NCI-H2107 treated with DMSO at 0.1 percent for 48 hours (cell line): ENCODE data around the gene ASB1.

Source experiments
- DNase-seq: peaks from one replicate; lab custom pipeline; 2025; ENCODE audit not compliant: unreplicated experiment; lab: John Stamatoyannopoulos, UW

ASB1 gene

DNA sequence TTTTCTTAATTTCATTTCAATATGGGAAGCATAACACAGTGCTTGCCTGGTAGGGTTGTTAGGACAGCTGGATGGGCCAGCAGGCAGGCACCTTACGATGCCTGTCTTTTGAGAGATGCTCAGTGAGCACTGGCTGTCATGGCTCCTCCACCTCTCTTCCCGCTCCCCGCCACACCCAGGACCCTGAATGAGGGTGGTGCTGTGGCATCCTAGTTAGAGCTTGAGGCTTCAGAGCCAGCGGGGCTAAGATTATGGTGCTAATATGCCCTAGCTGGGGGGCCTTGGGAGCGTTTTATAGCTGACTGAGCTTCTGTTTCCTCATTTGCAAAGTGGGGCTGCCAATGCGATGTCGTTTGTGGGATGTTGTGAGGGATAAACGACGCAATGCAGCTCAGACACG, 37.7 kb downstream of the ASB1 start:
- DNase-seq, result no peak

DNA sequence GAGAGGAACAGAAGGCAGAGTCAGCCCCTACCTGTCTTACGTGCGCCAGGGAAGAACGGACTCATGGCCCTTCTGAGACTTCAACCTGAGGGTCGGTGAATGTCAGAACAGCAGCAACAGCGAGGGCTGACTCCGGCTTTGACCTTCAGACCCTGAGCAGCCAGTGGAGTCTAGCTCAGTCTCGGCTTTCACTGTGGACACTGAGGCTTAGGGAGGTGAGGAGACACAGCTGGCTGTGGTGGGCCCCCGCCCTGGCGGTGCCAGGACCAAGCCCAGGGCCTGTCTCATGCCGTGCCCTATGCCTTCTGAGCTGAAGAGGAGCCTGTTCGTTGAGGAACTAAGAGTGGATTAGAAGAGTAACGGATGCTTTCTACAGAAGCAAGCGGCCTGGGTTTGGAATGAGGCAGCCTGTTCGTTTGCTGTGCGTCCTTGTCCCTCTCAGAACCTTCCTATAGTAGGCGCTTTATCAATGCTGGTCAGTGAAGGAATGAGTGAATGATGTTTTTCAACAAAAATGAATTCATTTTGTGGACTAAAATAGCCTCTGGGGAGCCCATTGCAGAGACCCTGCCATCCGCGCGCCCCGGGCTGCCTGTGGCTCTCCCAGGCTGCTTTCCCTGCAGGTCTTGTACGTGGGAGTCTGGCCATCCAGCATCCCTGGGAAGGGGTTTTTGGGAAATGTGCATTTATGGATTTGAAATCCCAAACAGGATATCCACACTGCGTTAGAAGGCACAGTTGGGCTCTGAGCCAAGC, 38.9 kb downstream of the ASB1 start:
- no peak for DNase-seq

DNA sequence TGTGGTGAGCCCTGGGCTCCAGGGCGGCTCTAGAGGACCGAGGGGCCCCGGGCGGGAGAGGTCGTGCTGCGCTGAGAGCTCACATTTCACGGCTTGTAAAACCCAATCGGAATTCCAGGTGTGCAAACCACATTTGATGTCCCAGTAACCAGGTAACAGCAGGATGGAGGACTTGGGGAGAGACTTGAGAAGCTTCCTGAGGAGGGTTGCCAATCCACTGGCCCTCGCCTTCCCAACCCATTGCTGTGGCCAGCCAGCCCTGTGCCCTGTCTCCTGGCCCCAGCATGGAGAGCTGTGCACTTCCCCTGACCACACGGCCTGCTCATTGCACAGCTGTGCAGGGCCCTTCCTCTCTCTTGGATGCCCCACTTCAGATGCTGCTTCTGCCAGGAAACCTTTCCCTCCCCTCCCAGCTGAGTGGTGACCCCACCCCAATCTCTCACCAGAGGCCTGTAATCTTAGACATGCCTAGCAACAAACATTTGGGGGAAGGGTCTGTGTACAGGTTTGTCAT, 39.6 kb downstream of the ASB1 start:
- DNase-seq, result peak; percentile 89

DNA sequence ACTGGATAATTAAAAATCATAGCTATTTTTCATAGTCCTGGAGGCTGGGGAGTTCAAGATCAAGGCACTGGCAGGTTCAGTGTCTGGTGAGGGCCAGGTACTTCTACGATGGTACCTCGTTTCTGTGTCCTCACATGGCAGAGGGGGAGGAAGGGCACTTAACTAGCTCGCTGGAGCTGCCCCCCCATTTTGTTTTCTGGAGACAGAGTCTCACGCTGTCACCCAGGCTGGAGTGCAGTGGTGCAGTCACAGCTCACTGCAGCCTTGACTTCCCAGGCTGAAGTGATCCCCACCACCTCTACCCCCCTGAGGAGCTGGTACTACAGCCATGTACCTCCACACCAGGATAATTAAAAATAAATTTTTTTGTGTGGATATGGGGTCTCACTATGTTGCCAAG, 40.3 kb downstream of the ASB1 start:
- DNase-seq, result no peak

DNA sequence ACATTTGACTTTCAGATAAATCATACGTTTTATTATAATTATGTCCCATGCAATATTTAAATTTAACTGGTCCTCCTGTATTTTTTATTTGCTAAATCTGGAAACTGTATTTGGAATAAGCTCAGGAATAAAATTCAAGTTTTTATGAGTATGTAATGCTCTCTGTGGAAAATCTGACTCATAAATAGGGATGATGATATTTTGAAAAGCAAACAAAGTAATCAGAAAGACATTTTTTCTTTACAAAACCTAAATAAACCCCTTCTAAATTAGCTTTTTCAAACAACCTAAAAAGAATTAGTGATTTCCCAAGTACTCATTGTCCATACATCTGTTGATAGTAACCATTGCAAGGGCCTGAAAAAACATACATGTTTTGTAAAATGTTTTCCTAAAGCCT, 41.1 kb downstream of the ASB1 start:
- DNase-seq, result no peak

DNA sequence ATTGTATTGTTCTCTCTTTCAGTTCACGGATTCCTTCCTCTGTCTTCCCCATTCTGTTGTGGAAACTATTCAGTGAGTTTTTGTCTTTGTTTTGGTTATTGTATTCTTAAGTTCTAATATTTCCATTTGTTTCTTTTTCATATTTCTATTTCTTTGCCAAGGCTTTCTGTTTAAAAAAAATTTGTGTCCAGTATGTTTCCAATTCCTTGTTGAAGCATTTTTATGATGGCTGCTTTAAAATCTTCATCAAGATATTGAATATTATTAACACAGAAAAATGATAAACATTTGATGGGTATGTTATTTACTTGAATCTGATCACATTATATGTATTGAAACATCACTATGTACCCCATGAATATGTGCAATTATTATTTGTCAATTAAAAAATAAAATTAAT, 42.4 kb downstream of the ASB1 start:
- DNase-seq, result no peak

DNA sequence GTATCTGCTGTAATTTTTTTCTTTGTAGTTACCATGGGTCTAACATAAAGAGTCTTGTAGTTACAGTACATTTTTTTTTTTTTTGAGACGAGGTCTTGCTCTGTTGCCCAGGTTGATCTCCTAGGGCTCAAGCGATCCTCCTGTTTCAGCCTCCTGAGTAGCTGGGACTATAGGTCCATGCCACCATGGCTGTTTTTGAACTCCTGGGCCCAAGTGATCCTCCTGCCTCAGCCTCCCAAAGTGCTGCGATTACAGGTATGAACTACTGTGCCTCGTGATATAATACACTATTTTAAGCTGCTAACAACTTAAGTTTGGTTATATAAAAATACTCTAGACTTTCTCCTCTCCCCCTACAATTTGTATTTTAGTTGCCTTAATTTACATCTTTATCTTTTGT, 46.3 kb downstream of the ASB1 start:
- DNase-seq, result no peak

DNA sequence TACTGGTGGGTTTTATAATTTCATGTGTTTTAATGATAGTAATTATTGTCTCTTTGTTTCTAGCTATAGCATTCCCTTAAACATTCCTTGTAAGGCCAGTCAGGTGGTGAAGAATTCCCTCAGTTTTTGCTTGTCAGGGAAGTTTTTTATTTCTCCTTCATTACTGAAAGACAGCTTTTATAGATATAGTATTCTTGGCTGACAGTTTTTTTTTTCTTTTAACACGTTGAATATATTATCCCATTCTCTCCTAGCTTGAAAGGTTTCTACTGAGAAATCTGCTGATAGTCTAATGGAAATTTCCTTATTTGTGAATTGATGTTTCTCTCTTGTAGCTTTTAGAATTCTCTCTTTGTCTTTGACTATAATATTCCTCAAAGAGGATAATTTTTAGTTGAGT, 46.8 kb downstream of the ASB1 start:
- DNase-seq, result no peak

DNA sequence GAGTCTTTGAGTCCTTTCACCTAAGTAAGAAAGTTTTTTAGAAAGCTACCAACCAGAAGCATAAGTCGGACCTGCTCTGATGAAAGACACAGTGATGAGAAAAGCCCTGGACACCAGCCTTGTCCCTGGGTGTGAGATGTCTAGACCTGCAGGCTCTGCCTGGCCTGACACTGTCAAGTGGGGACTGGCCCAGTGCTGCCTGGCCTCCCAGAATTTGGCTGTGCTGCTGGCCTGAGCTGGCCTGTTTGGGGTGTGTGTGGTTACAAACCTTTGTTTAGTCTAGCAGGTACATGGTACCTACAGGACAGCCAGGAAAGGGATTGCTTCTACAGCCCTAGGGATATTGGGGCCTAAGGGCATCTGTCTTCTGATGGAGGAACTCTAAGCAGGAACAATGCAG, 48.3 kb downstream of the ASB1 start:
- no peak for DNase-seq

DNA sequence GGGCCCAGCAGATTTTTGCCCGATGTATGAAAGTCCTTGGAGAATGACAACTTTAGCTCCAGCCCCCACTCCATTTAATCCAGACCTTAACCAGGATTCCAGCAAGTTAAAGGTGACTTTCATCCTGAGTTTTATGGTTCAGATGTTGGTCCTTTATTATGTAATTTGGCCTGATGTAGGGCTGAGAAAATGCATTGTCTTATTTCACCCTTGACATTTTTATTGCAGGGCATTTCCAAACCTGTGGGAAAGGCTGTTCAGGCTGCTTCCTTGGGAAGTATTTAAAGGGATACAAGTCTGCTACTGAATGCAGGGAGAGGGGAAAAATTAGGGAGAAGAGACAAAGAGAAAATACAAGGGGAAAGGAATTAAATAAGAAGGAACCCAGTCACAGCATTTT, 48.8 kb downstream of the ASB1 start:
- DNase-seq, result no peak

DNA sequence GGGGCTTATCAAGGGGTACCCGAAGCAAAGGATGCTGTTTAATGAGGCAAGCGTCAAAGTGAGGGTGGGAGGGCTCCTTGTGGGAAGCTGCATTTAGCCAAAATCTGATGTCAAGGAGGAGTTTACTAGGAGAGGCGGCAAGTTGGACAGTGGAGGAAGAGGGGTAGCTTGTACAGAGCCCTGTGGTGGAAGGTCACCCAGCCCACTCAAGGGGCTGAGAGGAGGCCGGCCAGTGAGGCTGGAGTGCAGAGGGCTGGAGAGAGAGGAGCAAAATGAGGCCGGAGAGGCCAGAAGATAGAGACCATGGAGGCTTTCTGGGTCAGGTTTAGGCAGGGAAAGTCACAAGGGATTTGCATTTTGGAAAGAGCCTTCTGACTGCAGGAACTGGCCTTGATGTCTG, 49.5 kb downstream of the ASB1 start:
- DNase-seq, result no peak

DNA sequence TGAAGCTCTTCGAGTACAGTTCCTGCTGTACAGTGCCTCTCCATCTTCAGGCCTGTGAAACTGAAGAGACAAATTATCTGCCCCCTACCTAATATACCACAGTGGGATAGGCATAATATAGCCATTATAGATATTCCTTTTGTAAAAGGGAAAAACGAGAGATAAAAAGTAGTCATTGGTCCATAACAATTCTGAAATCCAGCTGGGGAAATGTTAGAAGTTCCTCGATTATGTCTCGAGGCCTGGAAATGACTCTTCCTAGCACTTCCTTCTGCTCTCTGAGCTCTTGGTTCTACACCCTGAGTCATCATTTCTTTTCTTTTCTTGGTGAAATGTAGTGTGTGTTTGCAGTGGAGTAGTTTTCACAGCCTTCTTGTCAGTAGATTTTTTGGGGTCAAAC, 51.5 kb downstream of the ASB1 start:
- DNase-seq, result no peak

DNA sequence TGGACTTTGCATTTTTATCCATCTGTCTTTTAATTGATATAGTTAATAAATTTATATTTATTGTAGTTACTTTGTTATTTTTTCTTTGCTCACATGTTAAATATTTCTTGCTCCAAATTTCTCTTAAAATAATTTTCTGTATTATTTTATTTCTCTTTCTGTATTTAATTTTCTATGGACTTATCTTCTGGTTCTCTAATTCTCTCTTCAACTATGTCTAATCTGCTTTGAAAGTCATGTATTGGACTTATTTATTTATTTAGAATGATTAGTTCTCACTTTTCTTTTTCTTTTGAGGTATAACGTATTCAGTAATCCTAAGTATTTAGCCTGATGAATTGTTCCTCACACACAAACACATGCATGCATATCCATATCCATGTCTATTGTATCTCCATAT, 53.1 kb downstream of the ASB1 start:
- DNase-seq, result no peak

DNA sequence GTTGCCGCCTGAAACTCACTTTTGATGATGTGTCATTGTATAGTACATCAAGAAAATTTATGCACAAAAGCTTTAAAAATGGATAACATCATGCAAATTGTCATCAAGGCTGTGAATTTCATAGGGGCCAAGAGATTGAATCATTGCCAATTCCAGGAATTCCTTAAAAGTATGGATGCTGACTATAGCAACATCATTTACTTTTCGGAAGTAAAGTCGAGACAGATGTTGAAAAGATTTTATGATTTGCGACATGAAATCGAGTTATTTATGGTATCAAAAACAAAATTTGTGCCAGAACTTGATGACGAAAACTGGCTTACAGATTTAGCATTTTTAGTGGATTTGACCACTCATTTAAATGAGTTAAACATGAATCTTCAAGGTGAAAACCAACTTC, 56.3 kb downstream of the ASB1 start:
- no peak for DNase-seq

DNA sequence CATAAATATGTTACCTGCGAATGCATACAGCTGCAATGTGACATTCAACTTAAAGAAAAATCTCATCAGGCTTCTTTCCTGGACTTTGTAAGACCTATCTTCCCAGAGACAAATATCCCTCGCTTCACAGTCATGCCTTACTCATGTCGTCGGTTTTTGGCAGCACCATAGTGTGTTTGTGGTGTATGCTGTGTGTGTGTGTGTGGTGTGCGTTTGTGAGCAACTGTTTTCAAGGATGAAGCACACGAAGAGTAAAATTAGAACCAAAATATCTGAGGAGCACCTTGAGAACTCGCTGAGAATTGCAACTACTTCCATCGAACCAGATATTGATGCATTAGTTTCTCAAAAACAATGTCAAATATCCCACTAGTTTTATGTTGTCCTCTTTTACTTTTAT, 56.9 kb downstream of the ASB1 start:
- DNase-seq, result no peak

DNA sequence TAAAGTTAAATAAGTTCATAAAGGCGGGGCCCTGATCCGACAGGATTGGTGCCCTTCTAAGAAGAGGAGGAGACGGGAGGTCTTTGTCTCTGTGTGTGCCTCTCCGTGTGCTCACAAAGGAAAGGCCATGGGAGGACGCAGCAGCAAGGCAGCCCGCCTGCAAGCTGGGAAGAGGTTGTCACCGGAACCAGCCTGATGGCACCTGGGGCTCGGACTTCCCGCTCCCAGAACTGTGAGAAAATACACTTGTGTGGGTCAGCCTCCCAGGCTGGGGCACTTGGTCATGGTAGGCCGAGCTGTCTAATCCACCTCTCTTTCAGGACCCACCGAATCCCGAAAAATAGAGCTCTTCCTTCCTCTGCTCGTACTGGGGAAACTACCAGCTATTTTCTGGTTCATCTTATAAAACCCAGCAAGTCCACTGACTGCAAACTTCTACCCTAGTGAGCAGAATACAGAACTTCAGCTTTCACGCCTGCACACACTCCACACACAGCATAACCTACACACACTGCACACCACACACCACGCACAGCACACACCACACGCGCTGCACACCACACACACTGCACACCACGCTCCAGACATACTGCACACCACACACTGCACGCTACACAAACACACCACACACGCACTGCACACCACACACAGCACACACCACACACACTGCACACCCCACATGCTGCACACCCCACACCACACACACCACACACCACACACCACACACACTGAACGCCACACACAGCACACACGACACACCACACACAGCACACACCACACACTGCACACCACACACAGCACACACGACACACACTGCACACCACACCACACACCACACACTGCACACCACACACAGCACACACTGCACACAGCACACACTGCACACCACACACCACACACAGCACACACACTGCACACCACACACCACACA, 58.1 kb downstream of the ASB1 start:
- DNase-seq, result no peak

DNA sequence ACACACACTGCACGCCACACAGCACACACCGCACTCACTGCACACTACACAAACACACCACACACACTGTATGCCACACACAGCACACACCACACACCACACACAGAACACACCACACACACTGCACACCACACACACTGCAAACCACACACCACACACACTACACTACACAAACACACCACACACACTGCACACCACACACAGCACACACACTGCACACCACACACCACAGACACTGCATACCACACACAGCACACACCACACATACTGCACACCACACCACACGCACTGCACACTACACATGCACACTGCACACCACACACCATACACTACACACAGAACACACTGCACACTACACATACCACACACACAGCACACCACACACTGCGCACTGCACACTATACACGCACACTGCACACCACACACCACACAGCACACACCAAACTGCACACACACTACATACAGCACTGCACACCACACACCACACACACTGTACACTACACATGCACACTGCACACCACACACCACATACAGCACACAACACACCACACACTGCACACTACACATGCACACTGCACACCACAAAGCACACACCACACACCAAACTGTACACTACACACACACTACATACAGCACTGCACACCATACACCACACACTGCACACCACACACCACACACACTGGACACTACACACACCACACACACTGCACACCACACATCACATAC, 59.6 kb downstream of the ASB1 start:
- DNase-seq, result no peak

DNA sequence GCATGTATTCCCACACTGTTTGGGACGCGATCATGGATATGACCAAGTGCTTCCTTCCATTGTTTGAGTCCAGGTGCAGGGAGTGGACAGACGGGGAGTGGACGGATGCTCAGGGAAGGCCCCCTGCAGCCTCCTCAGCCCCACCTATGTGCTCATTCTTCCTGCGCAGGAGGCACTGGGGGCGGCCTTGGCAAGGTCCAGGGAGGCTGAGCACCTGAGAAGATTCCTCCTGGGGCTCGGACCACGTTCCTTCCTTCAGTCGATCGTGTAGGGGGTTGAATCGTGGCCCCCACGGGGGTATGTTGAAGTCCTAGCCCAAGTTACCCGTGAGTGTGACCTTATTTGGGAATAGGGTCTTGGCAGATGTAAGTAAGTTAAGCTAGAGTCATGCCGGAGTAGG, 60.4 kb downstream of the ASB1 start:
- DNase-seq, result no peak

DNA sequence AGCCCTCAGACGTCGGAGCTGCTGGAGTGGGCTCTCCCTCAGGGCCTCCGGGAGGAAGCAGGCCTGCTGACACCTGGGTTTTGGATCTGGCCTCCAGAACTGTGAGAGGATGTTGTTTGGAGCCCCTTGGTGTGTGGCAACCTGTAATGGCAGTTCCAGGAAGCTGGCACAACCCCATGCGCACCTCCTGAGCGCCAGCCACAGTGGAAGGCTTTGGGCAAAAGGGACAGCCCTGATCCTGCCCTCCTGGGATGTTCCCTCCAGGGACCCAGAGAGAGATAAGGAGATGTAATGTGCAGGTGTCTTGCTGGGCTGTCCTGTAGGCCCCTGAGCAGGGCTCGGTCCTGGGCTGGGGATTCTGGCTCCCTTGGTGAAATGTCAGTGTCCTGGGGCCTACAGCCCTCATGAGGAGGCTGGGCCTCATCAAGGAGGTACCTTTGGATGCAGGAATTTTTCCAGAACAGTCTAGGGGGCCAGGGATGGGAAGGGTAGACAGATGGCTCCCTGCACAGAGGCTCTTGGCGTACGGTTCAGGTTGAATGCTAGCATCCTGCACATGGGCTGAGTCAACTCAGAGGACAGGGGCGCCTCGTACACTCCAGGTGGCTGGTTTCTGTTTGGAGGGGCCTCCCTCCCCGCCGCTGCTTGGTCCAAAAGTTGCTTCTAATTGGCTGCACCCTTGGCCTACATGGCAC, 61.1 kb downstream of the ASB1 start:
- DNase-seq, result no peak

DNA sequence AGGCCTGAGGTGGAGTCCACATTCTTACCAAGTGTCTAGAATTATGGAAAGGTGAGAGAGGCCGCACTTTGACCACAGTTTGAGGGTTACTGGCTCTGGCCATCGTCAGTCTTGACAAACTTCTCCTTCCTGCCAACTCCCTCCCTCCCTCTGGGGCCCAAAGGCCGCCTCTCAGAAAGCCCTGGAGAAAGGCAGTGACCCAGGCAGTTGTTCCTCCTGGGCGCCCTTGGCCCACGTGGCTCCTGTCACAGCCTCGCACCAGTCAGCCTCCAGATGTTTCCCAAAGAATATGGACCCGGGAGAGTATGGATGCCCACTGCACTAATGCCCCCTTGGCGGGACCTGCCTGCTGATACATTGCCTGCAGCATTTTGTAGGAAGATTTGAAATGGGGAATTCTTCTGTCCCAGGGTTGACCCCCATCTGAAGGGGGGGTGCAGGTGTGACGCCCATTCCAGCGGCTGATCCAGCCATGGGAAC, 61.7 kb downstream of the ASB1 start:
- DNase-seq, result no peak

DNA sequence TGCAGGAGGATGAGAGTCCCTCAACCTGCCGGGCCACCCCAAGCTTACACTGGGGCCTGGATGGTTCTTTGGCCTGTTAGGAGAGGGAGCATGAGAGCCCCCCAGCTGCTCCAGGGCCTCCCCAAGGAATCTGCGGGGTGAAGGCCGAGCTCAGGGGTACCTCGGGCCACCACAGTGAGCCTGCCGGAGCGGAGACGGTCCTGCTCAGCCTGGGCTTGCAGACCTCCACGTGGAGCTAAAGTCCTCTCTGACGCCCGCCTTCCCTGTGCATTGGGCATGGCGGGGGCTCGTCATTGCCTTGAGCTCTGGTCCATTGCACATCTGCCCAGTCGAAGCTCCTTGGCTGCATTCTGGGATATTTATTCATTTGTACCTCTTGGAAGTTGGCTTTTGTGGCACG, 62.7 kb downstream of the ASB1 start:
- no peak for DNase-seq
